DMS79 treated with DMSO at 0.1 percent for 48 hours (cell line): ENCODE measurements around the gene RXRA.

Experiments used
- DNase-seq: peaks from one replicate; lab custom pipeline; 2025; lab: John Stamatoyannopoulos, UW

RXRA gene

DNA sequence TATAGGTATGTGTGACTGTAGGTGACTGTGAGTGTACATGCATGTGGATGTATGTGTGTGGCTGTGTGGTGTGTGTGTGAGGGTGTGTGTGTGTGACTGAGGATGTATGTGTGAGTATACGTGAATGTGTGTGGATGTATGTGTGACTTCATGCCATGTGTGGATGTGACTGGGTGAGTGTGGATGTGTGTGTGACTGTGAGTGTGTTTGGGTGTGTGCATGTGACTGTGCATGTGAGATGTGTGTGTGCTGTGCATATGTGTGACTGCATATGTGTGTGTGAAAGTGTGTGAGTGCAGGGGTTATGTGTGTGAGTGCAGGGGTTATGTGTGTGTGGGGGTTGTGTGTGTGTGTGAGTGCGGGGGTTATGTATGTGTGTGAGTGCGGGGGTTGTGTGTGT, 42.3 kb downstream of the RXRA start:
- DNase-seq, result no peak

DNA sequence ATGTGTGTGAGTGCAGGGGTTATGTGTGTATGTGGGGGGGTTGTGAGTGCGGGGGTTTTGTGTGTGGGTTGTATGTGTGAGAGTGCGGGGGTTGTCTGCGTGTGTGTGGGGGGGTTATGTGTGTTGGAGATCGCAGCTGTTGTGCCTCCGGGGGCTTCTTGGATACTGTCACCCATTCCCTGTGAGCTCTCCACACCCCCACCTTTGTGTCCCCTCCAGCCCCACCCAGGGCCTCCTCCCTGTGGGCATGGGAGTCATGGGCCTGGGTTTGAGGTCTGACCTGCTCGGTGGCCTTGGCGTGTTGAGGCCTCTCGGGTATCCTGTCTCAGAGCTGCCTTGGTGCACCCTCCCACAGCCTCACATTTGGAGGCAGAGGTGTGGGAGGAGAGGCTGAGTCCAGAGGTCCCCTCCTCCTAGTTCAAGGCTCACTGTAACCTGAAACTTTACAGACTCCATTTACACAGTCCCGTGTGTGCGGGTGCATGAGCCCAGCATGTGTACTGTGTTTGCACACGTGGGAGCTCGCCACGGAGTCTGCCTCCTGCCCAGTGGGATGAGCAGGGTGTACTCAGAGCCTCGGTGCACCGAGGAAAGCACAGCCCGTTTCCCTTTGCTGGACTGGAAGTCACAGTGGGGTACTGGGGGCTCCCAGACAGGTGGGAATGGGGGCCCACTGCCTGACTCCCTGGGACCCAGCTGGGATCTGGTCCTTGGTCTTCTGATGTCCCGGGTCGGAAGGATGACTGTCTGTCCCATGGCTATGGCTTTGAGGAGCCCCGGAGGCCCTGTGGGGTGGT, 43.4 kb downstream of the RXRA start:
- no peak for DNase-seq

DNA sequence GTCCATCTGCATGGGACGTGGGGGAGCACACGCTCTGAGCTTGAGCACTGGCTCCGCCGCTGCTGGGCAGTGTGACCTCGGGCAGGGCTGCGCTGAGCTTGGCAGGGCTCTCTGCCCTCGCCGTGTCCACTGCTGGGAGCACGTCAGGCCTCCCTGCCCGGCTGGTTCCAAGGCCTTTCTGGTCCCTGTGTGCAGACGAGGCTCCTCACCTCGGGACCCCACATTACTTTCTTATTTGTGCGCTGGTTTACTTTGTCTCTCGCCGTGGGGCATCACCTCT, 43.9 kb downstream of the RXRA start:
- no peak for DNase-seq

DNA sequence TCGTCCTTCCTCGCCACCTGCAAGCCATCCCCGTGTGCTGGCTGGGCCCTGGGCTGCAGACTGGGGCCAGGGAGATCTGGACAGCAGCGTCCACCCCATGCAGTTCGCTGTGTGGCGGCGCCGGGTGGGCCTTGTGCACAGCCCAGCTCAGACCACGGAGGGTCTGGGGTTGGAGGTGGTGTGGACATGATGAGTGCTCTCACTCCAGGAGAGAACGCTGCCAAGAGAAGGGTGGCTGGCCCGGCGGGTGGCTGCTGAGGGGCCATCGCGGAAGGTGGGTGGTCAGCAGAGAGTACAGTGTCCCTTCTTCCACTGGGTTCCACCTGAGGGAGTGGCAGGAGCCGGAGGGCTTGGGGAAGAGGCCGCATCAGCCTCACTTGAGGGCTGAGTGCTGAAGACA, 44.4 kb downstream of the RXRA start:
- no peak for DNase-seq

DNA sequence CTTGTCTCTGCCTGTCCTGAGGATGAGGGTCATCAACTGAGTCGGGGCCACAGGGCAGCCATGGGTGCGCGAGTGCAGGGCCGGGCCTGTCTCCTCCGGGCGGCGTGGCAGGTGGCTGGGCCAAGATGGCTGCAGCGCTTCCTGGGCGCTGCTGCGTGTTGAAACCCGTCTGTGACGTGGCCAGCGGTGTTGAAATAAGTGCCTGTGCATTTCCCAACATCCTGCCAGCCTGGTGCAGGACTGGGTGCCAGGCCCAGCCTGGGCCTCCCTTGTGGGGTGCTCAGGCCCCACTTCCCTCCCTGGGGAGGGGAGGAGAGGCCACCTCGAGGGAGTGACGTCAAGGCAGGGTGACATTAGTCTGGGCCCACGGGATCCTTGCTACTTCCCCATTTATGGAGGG, 45.5 kb downstream of the RXRA start:
- DNase-seq, result no peak

DNA sequence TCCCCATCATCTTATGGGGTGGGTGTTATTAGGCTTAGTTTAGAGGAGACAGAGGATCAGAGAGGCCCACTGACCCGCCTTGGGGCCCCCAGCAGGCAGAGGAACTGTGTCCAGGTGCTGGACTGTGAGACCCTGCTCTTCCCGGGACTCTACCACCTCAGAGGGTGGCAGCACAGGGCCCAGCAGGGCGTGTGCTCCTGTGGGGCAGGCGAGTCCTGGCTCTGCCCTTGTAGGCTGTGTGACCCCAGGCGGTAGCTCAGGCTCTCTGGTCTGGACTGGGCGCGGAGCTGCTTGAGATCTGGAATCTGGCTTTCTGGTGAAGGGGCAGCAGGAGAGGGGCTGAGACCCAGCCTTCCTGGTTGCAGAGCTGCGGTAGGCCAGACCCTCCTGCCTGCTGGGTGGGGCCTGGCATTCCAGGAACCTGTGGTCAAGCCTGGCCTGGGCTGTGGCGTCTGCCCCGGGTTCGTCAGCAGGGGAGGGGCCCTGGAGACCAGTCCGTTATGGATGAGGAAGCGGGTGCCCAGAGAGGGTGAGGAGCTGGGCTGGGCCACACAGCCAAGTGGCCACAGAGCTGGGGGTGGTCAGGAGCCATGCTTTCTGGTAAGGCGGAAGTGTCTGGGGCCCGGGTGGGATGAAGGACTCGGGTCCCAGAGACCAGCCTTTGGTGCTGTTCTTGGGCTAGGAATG, 46.5 kb downstream of the RXRA start:
- no peak for DNase-seq

DNA sequence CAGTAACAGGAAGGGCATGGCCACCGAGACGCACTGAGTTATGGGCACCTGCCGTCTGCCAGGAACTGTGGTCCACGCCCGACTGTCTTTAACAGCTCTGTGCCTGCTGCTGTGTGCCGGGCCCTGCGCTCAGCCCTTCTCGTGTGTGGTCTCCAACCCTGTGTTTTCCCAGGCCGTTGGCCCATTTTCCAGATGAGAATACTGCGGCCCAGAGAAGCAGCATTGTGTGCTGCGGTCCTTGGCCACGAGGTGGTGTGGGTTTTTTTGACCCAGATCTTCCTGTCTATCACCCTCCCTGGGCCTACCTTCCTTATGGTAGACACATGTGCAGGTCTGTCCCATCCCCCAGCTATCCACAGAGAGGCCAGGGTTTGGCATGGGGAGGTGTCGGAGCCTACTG, 47.0 kb downstream of the RXRA start:
- no peak for DNase-seq

DNA sequence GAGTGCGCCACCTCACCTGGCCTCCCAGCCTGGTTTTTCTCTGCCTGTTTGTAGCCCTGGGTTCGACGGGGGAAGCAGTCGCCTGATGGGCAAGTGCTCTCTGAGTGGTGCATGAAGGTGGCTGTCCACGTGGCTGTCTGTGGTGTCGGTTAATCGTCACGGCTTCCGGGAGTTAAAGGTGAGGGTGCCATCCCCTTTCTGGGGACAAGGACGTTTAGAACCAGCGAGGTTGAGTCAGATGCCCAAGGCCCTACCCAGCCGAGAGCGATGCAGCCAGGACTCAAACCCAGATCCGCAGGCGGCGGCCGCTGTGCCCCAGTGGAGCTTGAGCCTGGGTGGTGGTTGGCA, 47.7 kb downstream of the RXRA start:
- DNase-seq, result no peak

DNA sequence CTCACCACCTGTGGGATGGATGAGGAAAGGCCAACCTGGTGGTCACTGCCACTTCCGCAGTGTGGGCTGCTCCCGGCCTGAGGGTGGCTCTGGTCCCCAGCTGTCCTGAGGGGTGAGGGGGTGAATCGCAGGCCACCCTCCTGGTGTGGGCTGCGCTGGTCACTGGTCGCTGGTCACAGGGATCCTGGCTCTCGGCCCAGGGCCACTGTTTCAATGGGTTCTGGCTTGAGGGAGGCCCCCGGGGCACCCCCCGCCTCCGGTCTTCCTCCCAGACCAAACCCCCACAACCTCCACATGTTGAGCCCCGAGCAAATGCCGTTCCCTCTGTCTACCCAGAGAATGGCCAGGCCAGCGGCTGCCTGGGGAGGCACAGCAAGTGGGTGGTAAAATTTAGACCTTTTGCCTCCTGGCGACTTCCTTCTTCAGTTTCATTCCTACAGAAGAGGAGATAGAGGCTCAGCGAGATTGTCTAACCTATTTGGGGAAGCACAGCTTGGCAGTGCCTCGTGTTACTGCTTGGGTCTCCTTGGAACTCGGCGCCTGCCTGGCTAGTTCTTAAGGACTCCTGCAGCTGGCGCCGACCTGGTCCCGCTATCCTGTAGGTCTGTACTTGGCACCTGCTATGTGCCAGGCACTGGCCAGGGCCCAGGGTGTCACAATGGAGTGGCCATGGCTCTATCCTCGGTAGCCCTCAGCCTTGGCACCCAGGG, 48.2 kb downstream of the RXRA start:
- DNase-seq, result no peak

DNA sequence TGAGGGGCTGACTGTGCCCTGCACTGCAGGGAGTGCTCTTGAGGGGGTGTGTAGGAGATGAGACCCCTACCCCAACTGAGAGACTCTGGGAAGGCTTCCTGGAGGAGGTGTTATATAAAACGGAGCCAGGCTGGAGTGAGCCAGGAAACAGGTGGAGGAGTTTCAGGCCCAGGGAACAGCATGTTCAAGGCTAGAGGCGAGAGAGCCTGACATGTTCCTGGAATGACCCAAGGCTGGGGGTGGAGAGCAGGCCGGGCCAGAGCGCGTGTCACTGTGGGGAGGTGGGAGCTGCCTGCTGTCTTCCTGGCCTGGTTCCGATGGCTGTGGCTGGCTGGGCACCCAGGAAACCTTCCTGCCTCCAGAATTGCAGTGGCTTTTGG, 48.7 kb downstream of the RXRA start:
- no peak for DNase-seq

DNA sequence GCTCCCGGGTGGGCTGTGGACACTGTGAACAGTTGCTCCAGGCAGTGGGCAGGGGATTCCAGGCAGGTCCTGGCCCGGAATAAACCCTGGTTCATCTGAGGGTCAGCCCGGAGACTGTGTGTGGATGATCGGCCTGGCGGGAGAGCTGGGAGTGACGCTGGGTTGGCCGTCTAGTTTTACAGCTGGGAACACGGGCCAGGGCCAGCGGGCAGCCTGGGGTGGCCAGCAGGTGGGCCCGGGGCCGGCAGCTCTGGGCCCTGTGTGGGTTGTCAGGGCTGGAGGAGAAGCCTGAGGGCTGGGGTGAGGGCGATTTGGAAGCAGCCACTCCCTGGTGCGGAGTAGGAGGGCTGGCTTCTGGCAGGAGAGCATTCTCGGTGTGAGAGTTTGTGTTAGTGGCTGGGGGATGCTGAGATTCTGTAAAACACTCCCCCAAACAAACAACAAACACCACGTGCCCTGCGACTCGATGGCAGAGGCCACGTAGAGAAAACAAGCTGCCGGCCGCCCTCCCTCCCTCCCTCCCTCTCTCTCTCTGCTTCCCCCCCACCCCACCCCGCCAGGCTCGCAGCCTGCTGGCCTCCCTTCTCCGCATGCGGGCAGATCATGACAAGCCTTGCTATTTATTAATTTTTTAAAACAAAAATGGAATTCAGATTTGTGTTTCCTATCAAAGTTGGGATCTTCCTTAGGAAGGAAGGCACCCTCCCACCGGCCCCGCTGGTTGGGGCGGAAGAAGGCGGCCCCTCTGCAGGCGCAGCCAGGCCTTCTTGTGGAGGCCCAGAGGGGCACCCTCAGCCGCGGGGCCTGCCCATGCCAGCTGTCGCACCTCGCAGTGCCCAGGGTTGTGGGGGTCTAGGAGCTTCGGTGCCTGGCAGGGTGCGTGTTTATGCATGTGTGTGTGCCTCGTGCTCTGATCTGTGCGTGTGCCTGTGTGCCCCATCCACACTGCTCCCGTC, 49.5 kb downstream of the RXRA start:
- no peak for DNase-seq

DNA sequence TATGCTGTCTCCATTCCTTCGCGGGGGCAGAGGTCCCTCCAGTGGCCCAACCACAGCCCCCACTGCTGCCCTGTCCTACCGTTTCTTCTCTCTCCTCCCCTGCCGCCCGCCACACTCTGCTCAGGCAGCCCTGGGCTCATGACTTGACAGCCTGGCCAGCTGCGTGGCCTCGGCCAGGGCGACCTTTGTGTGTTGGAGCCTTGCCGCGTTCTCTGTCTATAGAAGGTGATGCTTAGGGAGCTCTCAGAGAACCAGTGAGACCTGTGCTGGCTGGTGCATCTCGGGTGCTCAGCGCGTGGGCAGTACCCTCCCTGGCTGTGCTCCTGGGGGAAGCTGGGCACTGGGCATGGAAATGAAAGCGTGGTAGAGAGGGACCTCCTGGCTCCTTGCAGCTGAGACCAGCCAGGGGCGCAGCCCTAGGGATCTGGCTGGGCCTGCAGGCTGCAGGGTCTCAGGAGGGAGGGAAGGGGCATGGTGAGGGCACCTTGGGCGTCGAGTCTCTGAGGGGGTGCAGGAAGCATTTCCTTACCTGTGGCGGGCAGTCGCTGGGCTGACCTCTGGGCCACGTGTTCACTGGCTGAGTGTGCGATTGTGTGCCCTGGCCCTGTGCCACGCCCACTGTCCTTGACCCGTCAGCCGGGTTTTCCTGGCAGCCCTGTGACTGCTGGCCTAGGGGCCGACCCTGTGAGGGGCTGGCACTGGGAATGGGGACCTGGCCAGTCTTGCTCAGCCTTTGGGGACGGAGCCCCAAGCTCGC, 50.3 kb downstream of the RXRA start:
- DNase-seq, result no peak

DNA sequence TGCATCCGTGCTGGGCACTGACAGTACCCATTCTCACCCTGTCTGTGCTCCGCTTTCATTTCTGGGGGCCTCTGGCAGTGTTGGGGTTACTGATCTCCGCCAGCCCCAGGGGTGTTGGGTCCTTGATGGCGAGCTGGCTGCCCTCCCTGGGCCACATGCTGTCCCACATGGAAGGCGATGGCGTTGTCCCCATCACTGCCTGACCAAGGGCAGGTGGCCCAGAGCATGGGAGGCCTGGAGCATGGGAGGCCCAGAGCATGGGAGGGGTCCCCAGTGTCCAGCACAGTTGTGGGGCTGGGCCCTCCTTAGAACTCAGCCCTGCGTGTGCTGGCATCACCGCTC, 50.9 kb downstream of the RXRA start:
- no peak for DNase-seq

DNA sequence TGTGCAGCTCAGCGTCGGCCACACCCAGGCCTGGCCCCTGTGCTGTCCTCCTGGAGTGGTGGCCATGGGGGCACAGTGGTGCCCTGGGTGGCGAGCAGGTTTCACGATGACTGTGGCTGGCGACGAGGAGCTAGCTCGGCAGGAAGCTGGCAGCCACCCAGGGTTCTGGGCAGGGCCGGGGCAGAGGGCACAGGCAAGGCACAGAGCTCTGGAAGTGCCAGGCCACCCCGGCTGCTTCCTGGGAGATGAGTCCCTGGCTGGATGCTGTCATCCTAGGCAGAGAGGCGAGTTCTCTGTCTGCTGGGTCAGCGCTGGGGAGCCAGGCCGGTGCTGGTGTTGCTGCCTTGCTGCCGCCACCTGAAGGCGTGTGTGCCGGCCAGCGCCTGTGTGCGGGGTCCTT, 51.7 kb downstream of the RXRA start:
- DNase-seq, result peak; percentile 6

DNA sequence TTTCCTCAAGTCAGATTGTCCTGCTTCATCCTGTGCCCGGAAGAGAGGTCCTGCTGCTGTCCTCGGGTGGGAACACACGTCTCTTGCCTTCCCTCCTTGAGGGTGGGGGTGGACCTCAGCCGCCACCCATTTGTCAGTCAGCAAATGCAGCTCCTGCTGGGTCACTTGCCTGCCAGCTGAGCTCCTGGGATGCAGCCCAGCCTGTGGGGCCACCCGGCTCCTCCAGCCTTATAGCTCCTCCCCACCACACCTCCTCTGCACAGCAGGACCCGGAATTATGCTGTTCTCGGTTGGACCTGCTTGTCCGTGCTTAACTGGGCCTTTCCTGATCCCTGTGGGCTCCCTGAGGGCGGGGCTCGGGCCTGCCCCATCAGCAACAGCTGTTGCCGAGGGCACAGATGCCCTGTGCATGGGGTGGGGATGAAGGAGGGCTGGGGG, 52.7 kb downstream of the RXRA start:
- DNase-seq, result no peak

DNA sequence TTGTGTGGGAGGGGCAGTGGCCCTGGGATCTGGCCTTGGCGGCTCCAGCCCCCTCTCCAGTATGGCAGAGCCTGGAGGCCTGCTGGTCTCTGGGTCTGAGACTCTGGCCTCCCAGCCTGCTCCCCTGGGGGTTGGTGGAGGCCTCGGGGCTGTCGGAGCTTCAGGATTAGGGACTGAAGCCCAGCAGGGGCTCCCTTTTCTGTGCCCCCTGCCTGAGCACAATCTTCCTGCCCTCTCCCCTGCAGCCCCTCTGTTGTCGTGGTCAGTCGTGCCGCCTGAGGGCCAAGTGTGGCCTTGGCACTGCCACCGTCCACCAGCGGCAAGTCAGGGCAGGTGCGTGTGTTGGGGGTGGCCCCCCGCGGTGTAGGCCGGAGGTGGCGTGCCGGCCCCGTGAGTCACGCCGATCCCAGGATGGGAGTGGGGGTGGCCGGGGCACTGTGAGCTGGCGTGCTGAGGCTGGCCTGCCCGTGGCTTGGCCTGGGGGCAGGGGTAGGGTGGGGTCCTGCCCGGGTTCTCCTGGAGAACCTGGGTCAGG, 53.6 kb downstream of the RXRA start:
- DNase-seq, result no peak

DNA sequence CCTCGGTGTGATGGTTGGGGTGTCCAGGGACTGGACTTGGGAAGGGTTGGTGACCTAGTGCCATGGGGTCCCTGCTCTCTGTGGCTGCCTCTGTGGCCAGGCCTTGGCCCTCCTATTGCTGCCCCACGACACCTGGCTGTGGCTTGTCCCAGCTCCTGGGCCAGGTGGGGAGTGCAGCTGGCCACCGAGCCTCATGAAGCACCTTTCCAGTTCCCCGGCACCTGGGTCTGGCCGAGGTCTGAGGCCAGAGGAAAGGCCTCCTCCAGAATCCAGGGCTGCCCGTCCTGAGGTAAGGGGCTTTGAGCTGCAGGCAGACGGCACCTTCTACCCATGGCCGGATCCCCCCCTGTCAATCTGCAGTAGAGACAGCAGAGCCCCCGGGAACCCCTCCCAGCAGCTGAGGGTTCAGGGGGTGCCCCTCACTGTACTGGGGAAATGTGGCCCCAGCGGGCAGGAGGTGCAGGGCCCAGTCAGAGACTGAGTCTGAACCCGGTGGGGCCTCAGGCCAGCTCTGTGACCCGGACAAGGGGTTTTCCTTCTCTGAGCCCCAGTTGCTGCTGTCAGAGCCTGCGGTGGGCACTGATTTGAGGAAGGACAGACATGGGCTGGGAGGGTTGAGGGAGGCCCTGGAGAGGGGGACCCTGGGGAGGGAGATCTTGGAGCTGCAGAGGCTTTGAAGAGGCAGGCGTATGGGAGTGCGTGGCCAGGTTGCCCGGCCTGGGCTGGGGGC, 54.5 kb downstream of the RXRA start:
- DNase-seq, result no peak

DNA sequence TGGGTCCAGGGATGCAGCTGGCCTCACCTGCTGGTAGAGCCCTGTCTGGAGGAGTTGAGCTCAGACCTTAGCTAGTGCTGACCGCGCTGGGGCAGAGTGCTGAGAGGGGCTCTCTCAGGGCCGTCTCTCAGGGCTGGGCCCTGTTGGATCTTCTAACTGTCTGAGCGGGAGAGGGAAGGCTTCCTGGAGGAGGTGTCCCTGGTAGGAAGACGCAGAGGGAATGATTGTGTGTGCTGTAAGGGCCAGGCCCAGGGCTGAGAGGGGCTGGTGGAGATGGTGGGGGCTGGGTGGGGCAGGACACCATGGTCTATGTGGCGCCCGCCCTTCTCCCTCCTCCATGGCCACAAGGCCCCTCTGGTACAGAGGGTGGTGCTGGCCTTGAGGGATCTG, 55.0 kb downstream of the RXRA start:
- no peak for DNase-seq

DNA sequence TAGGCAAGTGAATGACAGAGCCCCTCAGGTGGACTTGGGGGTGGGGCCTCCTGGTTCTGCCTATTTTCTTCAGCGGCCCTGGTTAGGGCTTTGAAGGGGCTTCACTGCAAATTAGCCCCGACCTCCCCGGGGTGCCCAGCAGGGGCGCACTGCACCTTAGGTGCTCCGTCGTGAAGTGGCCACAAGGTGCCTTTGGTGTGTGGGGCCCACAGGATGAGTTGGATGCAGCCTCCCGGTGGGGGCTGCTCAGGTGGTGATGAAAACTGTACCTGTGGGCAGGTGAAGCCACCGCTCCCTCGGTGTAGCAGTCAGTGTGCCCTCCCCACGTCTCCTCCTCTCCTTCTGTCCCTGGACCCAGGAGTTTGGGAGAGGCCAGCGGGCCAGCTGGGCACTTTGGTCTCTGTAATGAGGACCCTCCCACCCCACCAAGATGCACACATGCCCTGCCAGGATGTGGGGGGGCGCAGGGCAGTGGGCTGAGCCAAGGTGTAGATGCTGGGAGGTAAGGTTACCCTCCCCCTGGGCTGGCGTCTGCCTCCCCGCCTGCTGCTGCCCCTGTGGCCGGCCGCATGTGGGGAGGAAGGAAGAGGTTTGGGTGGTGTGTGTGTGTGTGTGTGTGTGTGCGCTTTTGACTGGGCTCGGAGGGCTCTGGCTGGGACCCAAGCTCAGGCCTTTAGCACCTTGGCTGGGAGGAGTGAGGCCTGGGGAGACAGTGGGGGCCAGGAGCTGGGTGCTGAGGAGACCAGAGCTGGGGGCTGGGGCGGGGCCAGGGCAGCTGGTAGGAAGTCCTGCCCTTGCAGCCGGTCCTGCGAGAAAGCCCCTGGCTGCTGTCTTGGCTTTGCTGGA, 55.6 kb downstream of the RXRA start:
- no peak for DNase-seq

DNA sequence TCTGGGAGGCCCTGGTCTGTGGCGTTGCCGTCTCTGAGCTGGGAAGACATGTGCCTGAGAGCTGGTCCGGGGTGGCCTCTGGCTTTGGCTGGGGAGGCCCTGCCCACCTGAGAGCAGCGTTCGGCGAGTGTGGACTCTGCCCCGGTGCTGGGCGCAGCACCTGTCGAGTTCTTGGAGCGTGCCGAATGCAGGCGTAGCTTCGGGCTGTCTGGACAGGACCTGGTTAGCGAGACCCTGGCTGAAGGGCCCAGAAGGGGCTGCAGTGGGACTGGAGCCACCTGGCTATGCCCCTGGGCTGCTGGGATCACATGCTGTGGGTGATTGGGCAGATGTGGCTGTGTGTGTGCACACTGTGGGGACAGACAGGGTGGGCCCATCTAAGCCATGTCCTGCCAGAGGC, 56.5 kb downstream of the RXRA start:
- no peak for DNase-seq
